Uterus (tissue), 4 donors: ENCODE results near the gene EHMT1. TPM values are rescaled to one million over a fixed set of nuclear protein-coding genes. Genes with fewer than 3 reads are reported as not detected.

Experiments
- DNase-seq, 2 donors: peaks; one replicate each; pipeline ENCODE4 v3.0.0-alpha.2; 2019 to 2020
- H3K27ac ChIP-seq, 2 donors: fragments of 200-600 bp; sonication (generic); 1 replicate in 1 of 2; 2 replicates in 1 of 2; pipeline ENCODE4 v1.5.1; 2016 to 2018
- H3K27me3 ChIP-seq, 2 donors: fragments of 200-600 bp; sonication (generic); one replicate each; pipeline ENCODE4 v1.5.1; 2018 to 2019; ENCODE audit warnings: control low read depth in 1 of 2
- H3K36me3 ChIP-seq, 2 donors: fragments of 200-600 bp; sonication (generic); one replicate each; pipeline ENCODE4 v1.5.1; 2019; ENCODE audit warnings: control low read depth in 1 of 2
- H3K4me1 ChIP-seq, 2 donors: fragments of 200-600 bp; sonication (generic); one replicate each; pipeline ENCODE4 v1.5.1; 2018 to 2019; ENCODE audit warnings: control low read depth in 1 of 2
- H3K4me3 ChIP-seq, 2 donors: fragments of 200-600 bp; sonication (generic); 1 replicate in 1 of 2; 2 replicates in 1 of 2; pipeline ENCODE4 v1.5.1; 2018 to 2019; ENCODE audit warnings: mild to moderate bottlenecking in 1 of 2
- H3K9me3 ChIP-seq, 2 donors: fragments of 200-600 bp; sonication (generic); one replicate each; pipeline ENCODE4 v1.5.1; 2019; ENCODE audit warnings: control low read depth in 1 of 2
- CTCF ChIP-seq, 4 experiments: fragments of 200-600 bp in 2 of 4; fragments of 450-650 bp in 2 of 4; sonication (generic) in 2 of 4; IDR thresholded peaks; one replicate each; pipeline ENCODE4 v1.5.1; 2016 to 2019; ENCODE audit warnings: antibody characterized with exemption in 4 of 4, mild to moderate bottlenecking in 2 of 4, moderate library complexity in 1 of 4
- POLR2A ChIP-seq, 2 donors: fragments of 450-650 bp; IDR thresholded peaks; one replicate each; pipeline ENCODE4 v1.6.1; 2016; ENCODE audit warnings: antibody characterized with exemption in 2 of 2, mild to moderate bottlenecking in 1 of 2, moderate library complexity in 1 of 2
- intact Hi-C: fragments of 100-400 bp; cut with DNase I; formaldehyde crosslinking; loops from one replicate; pipeline ENCODE4 v1.15.1; 2023; ENCODE audit warnings: low total_unique reads
- total RNA-seq, 4 donors: library from RNA; depleted of rRNA in 3 of 4; stranded (reverse); fragments of >200 nt in 3 of 4; gene quantifications; one replicate each; pipeline versions ENCODE4 v1.1.0 to v1.2.4, GENCODE V29; 2014 to 2023
- donor health status: DM: yes; HTN: yes; CAD: no.

Gene EHMT1
- total RNA-seq, 4 donors from 2014 or later: 32.6 to 109 (median 74.9) TPM

DNA sequence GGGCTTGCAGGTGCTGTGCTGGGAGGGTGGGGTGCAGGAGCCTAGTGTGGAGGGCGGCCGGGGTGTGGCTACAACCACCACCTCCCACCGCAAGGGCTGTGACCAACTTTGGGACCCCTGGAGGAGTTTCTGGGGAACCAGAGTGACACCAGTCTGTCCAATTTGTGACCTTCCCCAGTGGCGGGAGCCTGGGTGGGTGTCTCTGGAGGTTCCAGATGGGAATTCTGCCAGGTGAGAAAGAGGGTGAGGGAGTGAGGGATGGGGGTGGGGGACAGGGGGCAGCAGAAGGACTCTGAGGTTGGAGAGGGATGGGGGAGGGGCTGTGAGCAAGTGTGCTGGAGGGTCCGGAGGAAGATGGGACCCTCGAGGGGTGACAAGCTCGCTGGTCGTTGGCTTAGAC is 254.6 kb downstream of the EHMT1 start:
- H3K9me3 ChIP-seq: no peaks in the 10 kb centered on the region
- no peak overlapping the region for H3K27ac ChIP-seq
- intact Hi-C loops: no loop called here
- TF ChIP-seq POLR2A (IDR thresholded peaks at IDR 0.05): no peak
- TF ChIP-seq CTCF (IDR thresholded peaks at IDR 0.05): no peak
- no peak for DNase-seq
- no peak overlapping the region for H3K4me3 ChIP-seq
- H3K4me1 ChIP-seq: peaks cover 0 to 4% of the 10 kb centered on the region in 2 donors
- no peaks in the 10 kb centered on the region for H3K36me3 ChIP-seq
- H3K27me3 ChIP-seq: peaks cover 0 to 4% of the 10 kb centered on the region in 2 donors

DNA sequence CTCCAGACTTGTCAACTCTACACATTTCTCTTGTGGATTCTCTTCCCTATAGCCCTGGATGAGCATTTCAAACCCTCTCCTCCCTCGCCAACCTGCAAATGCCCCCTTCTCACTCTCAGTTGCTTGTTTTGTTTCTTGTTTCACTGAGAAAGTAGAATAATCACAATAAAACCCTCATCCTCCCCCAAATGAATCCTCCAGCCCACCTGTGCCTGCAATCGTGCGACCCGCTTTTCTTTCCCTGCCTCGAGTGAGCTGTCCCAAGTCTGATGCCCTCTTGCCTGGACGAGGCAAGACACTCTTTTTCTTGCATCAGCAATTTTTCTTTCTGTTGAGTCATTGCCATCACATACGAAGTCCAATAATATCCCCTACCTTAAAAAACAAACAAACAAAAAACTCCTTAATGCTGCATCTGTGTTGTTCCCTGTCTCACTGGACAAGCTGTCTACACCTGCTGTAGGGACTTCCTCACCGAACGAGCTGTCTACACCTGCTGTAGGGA is 255.1 kb downstream of the EHMT1 start:
- TF ChIP-seq POLR2A (IDR thresholded peaks at IDR 0.05): no peak
- no peak for TF ChIP-seq CTCF (IDR thresholded peaks at IDR 0.05)

DNA sequence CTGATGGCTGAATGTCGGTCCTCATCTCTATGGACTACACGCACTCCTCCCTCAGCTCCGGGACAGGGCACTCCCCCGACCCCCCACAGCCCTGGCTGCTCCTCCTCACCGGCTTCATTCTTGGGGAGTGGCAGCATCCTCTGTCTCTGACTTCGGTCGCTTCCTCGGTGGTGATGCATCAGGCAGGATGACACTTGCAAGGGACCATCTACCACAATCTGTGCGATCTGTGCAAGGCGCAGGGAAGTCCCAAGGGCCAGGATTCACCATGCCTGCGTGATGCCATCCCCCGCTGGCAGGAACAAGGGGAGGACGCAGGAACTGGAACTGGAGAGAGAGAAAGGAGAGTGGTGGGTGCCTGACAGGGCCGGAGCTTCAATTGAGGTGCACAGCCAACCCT is 256.5 kb downstream of the EHMT1 start:
- no peak for DNase-seq
- intact Hi-C loops: no loop called here
- Histone ChIP-seq H3K9me3 (no peaks in the 10 kb centered on the region), H3K4me3 (no peak overlapping the region), H3K27me3 (peaks cover 0 to 10% of the 10 kb centered on the region in 2 donors), H3K36me3 (no peaks in the 10 kb centered on the region), H3K27ac (no peak overlapping the region), H3K4me1 (peaks cover 0 to 8% of the 10 kb centered on the region in 2 donors)
- no peak for TF ChIP-seq POLR2A (IDR thresholded peaks at IDR 0.05)

More for the DNA sequence above, 255.1 kb downstream of the EHMT1 start:
- Histone ChIP-seq H3K36me3 (no peaks in the 10 kb centered on the region), H3K4me3 (no peak overlapping the region), H3K4me1 (peaks cover 0 to 8% of the 10 kb centered on the region in 2 donors), H3K27me3 (peaks cover 0 to 4% of the 10 kb centered on the region in 2 donors), H3K27ac (no peak overlapping the region), H3K9me3 (no peaks in the 10 kb centered on the region)
- intact Hi-C loops: no loop called here
- no peak for DNase-seq

DNA sequence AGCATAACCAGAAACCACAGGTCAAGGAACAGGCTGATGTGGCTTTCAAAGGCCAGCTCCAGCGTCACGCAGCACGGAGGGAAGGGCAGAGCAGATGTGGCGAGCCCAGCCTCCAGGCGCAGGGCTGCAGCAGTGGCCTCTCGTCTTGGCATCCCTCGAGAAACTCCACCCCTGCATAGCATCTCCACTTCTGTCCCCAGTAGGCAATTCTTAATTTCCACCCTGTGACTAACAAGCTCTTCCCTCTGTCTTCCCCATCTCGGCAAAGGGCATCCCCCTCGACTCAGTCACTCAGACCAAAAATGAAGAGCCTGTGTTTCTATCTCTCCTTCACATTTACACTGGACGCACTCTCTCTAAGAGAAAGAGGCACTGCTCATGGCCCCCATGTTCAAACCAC is 257.0 kb downstream of the EHMT1 start:
- peaks cover 0 to 8% of the 10 kb centered on the region in 2 donors for H3K4me1 ChIP-seq
- DNase-seq: no peak
- peaks cover 0 to 10% of the 10 kb centered on the region in 2 donors for H3K27me3 ChIP-seq
- H3K9me3 ChIP-seq: no peaks in the 10 kb centered on the region
- H3K36me3 ChIP-seq: no peaks in the 10 kb centered on the region
- H3K4me3 ChIP-seq: no peak overlapping the region
- intact Hi-C loops: no loop called here
- no peak for TF ChIP-seq POLR2A (IDR thresholded peaks at IDR 0.05)
- no peak for TF ChIP-seq CTCF (IDR thresholded peaks at IDR 0.05)
- no peak overlapping the region for H3K27ac ChIP-seq

- Histone ChIP-seq H3K36me3 (no peaks in the 10 kb centered on the region), H3K27ac (no peak overlapping the region), H3K27me3 (peaks cover 0 to 10% of the 10 kb centered on the region in 2 donors), H3K4me3 (no peak overlapping the region), H3K9me3 (no peaks in the 10 kb centered on the region), H3K4me1 (peaks cover 0 to 8% of the 10 kb centered on the region in 2 donors)
- intact Hi-C loops: no loop called here
- no peak for TF ChIP-seq CTCF (IDR thresholded peaks at IDR 0.05)
- TF ChIP-seq POLR2A (IDR thresholded peaks at IDR 0.05): no peak
- DNase-seq: no peak
Observed at GRCh38 chr9:137876269-137876668, 257.5 kb downstream of the EHMT1 start.
